Measurements from ENCODE around the gene LYZL4.

GRCh38 chr3:42353631-42354030 lies 56.8 kb downstream of the LYZL4 start:
- no peak for TF ChIP-seq POLR2A (IDR thresholded peaks at IDR 0.05)
- TF ChIP-seq EP300 (IDR thresholded peaks at IDR 0.05): no peak

All from gastroesophageal sphincter (tissue), 2 donors.